ENCODE data around the gene INTS11.

Gene INTS11

DNA sequence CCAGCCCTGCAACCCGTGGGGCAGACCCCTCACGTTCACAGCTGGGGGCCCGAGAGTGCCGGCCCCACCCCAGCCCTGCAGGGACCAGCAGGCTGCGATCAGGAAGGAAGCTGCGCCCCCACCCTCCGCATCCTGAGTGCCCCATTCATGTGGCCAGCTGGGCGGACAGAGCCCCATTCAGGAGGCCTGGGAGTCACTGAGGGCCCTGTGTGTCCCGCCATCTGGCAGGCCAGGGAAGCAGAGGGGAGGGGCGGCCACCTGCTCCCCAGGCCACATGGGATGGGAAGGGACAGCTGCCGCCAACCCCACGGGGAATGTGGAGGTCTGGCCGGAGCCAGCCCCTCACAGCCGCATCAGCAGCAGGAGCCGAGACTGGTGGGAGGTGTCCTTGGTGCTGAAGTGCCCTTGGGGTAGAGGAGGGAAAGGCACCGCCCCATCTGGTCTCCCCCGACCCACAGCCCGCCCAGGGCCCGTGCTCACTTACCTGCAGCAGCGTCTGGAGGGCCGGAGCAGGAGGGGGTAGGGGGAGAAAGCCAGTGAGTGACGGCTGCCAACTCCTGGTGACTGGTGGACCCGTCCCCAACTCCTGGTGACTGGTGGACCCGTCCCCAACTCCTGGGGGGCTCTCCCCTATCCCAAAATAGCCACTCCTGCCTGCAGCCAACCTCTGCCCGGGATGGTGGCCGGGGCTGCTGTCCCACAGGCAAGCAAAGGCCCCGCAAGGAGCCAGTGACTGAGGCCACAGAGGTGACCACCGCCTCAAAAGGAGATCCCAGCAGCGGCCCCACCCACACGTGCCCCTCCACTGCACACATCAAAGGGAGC, 25.4 kb downstream of the INTS11 start:
- DNase-seq, result no peak

DNA sequence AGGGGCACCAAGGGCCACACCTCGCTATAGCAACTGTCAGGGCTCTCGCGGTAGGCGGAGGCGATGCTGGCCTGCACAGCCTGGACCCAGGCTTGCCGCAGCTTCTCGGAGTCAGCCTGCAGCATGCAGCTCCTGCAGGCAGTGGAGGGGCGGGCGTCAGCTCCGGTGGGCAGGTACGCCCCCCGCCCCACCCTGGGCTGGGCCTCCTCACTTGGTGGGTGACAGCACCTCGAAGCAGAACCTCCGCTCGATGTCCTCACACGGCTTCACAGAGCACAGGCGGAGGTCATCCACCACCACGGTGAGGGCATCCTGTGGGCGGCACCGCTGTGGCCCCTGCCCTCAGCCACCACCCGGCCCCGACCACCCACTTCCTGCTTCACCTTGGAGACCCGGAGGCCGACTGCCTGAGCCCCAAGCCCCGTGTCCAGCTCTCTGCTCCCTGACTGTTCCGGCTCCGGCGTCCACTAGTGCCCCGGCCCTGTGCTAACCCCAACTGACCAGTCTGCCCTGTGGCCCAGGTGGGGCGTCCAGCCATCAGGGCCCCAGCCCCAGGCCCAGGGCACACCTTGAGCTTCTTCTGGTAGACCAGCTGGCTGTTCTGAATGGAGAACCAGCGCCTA, 26.5 kb downstream of the INTS11 start:
- DNase-seq, result no peak

DNA sequence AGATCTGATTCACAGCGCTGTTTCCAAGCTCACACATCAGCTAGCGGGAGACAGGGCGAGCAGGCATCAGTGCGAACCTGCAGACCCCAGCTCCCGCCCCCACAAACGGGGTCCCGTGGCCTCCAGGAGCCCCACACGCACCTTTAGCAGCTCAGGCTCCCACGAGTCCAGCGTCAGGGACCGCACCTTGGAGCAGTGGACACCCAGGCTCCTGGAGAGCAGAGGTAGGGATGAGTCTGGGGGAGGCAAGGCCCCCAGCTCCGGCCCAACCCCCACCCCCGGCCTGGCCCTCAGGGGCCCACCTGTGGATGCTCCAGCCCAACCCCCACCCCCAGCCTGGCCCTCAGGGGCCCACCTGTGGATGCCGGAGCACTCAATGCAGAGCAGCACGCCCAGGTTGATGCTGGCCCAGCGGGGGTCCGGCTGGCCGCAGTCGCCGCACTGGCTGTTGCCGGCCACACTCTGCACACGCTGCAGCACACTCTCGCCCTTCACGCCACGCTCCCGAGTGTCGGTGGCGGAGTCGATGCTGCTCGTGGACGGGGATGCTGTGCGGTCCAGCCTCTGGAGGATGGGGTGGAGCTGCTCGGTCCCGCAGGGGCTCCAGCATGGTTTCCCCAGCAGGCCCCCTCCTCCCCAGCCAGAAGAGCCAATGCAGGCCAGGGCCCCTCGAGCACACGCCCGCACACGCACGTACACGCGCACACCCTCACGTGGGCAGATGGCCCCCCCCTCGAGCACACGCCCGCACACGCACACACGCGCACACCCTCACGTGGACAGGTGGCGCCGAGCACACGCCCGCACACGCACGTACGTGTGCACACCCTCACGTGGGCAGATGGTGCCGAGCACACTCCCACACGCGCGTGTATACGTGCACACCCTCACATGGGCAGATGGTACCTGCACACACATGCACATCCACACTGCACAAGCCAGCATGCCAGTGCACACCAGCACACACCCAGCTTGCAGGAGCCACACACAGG, 28.1 kb downstream of the INTS11 start:
- no peak for DNase-seq

DNA sequence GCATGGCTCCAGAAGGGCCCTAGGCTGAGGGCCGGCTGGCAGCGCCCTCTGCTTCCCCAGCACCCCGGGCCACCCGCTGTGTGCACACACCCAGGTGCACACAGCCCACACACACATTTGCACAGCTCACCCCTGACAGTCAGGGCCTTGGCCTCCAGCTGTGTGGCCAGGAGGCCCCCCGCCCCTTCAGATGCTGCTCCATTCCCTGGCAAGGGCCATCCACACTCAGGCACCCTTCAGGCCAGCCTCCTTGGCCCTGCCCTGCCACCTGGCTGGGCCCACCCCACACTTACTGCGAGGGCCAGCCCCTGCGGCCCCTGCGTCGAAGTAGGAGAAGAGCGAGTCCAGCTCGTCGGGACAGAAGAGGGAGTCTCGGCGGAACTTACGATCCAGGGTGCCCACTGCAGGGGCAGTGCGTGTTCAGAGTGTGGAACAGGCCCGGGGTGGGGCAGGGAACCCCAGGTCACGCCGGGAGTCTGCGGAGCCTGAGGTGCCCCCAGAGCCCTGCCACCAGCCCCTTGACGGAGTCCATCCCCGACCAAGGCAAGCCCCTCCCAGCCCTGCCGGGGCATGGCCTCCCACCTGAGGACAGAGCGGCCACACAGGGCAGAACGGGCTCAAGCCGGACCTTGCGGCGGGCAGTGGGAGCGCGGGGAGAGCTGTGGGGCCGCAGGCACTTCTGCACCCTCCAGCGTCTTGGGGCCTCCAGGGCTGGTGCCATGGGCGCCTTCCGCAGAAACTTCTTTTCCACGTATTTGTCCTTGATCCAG, 29.1 kb downstream of the INTS11 start:
- no peak for DNase-seq

DNA sequence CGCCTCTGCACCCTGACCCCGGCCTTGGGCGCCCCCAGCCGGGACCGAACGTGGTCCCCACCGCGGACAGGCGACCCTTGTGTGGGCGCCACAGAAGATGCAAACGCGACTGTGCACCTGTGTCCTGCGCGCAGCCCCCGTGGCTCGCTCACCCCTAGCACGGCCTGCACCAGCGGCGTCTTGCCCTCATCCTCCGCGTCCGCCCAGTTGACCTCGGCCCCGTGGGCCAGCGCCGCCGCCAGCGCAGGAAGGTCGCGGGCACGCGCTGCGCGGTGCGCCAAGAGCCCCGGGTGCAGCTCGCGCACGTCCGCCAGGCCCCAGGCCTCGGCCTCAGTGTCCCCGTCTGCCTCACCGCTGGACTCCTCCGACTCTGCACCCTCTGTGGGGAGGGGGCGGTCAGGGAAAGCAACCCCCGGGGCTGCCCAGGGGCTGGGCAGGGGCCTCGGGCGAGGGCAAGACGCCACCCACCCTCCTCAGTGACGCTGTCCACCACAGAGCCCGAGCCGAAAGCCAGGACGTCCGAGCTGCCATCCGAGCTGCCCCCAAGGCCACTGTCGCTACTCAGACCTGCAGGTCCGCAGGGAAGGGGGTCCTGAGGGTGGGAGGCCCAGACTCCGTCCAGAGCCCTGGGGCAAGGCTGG, 30.1 kb downstream of the INTS11 start:
- DNase-seq, result no peak

DNA sequence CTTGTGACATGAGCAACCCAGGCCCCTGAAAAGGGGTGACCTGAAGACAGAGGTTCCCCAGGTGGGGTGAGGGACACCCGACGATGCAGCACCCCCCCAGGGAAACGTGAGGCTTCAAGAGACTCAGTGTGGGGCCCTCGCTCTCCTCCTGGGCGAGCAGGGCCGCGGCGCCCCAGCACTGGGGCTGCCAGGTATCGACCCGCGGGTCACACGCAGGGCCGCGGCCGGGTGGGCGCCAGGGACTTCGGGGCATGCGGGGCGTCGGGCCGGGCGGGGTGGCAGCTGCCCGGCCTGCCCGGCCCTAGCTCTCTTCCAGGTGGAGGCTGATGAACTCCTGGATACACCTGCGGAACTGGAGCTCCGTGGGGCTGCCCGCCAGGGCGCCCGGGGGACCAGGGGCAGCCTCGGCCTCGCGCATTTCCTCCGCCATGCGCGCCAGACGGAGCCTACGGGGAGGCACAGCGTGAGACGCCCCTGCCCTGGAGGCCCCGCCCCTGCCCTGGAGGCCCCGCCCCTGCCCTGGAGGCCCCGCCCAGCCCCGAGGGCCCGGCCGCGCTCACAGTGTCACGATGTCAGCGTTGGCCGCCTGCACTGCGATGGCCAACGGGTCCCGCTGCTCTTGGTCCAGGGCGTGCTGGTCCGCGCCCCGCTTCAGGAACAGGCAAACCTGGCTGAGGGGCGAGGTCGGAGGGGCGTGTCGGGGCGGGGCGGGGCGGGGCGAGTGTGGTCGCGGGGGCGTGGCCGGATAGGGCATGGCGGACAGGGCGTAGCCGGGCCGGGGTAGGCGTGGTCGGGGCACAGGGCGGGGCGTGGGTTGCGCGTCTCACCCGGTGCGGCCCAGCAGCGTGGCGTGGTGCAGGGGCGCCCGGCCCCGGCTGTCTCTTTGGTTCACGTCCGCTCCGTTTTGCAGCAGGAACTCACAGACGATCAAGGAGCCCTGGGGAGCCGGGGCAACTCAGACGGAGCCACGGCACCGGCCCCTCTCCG, 30.9 kb downstream of the INTS11 start:
- no peak for DNase-seq

DNA sequence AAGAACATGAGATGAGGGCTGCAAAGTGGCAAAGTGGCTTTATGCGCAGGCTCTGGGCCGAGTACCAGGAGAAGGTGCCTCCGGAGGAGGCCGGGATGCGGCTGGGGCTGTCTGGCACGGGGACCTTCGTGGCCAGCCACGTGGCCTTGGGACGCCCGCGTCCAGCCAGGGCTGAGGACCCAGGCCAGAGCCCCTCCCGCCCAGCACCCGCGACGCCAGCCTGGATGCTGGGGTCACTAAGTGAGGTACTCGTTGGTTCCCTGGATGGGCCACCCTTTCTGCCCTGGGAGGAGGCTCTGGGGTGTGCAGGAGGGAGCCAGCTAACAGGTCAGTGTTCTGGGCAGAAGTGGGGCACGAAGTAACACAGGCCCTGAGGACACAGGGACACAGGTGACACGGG, 31.6 kb downstream of the INTS11 start:
- no peak for DNase-seq

DNA sequence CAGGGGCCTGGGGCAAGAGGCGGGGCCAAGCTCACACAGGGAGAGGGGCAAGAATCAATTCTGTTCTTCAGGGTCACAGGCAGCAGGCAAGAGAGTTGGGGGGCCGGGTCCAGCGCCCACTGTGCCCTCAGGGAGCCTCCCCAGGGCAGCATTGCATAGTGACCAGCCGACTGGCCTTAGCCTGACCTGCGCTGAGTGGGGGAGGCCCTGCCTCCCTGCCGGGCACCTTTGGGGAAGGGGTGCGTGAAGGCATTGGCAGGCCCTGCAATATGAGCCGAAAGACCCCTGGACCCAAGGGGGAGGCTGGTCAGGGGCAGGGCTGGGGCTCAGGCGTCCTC, 32.0 kb downstream of the INTS11 start:
- no peak for DNase-seq

DNA sequence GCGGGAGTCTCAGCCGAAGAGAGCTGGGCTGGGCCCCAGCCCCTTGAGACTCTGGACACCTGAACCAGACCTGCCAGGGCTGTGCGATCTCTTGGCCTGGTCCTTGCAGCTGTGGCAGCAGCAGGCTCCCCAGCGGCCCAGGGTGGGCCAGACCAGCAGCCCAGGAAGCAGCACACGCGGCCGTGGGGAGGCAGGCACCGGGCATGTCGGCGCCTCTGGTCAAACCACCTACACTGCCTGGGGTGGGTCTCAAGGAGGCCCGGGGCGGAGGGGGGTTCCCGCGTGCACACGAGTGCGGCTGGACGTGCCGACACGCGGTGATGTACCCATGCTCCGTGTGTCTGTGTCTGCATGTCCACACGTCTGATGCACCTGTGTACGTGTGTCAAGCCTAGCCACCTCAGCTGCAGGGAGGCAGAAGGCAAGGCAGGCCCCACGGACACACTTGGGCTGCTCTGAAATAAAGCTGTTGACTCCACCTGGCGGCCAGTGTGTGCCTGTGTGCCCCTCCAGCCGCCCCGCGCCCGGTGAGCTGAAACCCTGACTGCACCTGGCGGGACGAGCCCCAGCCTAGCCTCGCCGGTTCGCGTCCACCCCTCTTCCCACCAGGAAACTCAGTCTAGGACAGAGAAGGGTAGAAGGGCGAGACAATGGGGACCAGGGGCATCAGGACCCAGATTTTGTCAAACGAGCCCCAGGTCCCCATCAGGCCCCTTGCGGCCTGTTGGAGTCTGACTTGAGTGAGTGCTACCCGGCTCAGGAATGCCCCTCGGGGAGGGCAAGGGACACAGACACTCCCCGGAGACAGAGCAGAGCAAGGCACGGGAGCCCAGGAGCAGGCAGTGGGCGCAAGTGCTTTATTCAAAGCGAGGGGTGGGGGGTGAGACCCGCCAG, 32.7 kb downstream of the INTS11 start:
- peak; percentile 94 for DNase-seq

DNA sequence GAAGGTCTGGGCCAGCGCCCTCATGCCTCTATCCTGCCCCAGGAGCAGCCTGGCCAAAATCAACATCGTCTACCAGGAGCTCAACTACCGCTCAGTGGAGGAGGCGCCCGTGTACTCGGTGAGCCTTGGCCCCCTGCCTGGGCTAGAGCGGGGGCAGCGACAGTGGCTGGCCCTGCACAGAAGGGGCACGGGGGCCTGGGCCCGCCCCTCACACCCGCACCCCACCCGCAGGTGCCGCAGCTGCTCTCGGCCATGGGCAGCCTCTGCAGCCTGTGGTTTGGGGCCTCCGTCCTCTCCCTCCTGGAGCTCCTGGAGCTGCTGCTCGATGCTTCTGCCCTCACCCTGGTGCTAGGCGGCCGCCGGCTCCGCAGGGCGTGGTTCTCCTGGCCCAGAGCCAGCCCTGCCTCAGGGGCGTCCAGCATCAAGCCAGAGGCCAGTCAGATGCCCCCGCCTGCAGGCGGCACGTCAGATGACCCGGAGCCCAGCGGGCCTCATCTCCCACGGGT, 33.4 kb downstream of the INTS11 start:
- DNase-seq, result no peak

DNA sequence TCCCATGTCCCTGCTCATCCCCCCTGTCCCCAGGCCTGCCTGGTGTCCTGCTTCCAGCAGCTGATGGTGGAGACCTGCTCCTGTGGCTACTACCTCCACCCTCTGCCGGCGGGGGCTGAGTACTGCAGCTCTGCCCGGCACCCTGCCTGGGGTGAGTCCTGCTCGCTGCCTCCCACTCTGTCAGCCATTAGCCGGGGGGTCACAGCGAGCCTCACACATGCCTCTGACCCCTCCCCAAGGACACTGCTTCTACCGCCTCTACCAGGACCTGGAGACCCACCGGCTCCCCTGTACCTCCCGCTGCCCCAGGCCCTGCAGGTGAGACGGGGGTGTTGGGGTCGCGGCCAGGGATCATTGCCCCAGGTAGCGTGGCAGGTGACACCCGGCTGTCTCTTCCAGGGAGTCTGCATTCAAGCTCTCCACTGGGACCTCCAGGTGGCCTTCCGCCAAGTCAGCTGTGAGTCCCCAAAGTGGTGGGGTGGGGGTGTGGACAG, 34.2 kb downstream of the INTS11 start:
- DNase-seq, result peak; percentile 95

DNA sequence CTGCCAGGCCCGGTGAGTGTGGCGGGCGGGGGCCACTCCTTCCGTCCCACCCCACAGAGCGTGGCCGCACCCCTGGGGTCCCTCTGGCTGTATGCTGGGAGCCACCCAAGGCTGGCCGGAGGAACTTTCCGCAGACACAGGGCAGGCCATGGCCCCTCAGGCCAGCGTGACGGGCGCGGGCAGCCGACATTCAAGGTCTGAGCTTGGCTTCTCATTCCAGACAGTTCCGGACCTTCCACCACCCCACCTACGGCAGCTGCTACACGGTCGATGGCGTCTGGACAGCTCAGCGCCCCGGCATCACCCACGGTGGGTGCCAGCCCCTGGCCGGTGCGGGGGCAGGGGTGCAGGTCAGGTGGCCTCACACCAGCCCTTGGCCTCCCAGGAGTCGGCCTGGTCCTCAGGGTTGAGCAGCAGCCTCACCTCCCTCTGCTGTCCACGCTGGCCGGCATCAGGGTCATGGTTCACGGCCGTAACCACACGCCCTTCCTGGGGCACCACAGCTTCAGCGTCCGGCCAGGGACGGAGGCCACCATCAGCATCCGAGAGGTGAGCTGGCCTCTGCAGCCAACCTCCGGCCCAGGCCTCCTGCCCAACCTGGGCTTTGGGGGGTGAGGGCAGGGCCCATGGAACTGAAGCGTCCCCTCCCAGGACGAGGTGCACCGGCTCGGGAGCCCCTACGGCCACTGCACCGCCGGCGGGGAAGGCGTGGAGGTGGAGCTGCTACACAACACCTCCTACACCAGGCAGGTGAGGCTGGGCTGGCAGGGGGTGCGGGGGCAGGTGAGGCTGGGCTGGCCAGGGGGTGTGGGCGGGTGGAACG, 37.0 kb downstream of the INTS11 start:
- DNase-seq, result no peak

DNA sequence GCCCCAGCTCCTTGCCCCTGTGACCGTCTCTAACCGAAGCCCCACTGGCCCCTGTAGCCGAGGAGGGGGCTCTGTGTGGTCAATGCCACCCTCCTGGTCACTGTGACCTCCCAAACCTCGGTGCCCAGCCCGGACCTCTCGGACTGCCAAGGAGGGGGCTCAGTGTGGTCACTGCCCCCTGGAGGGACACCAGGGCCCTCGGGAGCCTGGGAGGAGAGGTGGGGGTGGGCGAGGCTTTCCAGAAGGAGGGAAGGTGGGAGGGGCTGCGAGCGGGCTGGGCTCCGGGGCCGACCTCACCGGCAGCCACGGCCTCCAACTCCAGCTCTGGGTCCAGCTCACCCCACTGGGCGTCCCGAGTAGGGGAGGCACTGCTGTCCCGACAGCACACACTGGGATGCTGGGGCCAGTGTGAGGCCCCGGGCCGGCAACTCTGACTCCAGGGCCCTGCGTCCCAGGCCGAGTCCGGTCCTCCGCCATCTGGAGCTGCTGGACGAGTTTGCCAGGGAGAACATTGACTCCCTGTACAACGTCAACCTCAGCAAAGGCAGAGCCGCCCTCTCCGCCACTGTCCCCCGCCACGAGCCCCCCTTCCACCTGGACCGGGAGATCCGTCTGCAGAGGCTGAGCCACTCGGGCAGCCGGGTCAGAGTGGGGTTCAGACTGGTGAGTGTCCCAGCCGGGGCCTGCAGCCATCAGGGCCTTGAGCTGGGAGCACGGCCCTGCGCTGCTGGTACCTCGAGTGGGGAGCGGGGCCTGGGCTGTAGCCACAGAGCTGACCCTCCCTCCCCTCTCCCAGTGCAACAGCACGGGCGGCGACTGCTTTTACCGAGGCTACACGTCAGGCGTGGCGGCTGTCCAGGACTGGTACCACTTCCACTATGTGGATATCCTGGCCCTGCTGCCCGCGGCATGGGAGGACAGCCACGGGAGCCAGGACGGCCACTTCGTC, 37.9 kb downstream of the INTS11 start:
- no peak for DNase-seq

DNA sequence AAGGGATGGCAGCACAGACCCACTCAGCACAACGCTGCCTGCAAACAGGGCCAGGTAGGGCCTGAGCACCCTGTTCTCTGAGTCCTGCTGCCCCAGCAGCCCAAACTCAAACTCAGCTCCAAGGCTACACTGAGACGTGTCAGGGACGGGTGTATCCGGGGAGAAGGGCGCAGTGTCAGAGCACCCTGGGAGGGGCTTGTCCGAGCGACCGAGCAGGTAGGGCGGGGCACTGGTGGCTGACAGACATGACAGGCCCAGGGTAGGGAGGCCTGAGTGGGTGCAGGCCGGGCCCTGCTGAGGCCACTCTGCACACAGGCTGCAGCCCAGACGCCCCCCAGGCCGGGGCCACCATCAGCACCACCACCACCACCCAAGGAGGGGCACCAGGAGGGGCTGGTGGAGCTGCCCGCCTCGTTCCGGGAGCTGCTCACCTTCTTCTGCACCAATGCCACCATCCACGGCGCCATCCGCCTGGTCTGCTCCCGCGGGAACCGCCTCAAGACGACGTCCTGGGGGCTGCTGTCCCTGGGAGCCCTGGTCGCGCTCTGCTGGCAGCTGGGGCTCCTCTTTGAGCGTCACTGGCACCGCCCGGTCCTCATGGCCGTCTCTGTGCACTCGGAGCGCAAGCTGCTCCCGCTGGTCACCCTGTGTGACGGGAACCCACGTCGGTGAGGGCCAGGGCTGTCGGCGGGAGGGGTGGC, 38.7 kb downstream of the INTS11 start:
- no peak for DNase-seq

DNA sequence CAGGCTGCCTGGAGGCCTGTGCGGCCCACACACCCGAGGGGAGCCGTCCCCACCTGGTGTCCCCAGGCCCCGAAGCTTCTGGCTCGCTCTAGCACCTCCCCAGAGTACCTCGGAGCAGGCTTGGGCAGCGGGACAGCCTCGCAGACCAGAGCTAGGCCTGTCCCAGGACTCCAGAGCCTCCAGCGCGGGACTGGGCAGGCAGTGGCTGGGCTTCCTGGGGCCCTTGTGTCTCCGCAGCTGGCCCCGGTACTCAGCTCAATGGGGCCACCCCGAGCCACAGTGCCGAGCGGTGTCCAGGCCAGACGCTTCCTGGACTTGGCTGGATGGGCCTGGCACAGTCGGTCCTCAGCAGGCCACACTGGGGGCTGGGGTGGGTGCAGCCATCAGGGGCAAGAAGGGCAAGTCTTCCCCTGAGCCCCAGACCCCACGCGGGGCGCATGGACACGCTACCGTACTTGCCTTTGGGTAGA, 39.3 kb downstream of the INTS11 start:
- no peak for DNase-seq

Data from 8988T (cell line).